Tibial nerve (tissue), 4 donors: Measurements from ENCODE around the gene STAMBPL1.

Source experiments
- EP300 ChIP-seq, 2 donors: sonication (generic); formaldehyde crosslinking; IDR thresholded peaks; one replicate each; pipeline ENCODE4 v1.6.1; 2017; ENCODE audit warnings: antibody characterized with exemption in 2 of 2, mild to moderate bottlenecking in 1 of 2
- POLR2A ChIP-seq, 2 donors: fragments of 450-650 bp; IDR thresholded peaks; one replicate each; pipeline ENCODE4 v1.6.1; 2017; ENCODE audit warnings: antibody characterized with exemption in 2 of 2, mild to moderate bottlenecking in 2 of 2, moderate library complexity in 2 of 2
- TF ChIP-seq, protein P1 (sequence below), 5 experiments: fragments of 200-600 bp in 3 of 5; fragments of 450-650 bp in 2 of 5; sonication (generic) in 3 of 5; IDR thresholded peaks; one replicate each; pipeline ENCODE4 v1.5.1; 2016 to 2019; ENCODE audit warnings: antibody characterized with exemption in 5 of 5, mild to moderate bottlenecking in 3 of 5, moderate library complexity in 2 of 5

GRCh38 chr10:88861036-88861435, 19.0 kb upstream of the STAMBPL1 start:
- TF ChIP-seq, protein P1, sequence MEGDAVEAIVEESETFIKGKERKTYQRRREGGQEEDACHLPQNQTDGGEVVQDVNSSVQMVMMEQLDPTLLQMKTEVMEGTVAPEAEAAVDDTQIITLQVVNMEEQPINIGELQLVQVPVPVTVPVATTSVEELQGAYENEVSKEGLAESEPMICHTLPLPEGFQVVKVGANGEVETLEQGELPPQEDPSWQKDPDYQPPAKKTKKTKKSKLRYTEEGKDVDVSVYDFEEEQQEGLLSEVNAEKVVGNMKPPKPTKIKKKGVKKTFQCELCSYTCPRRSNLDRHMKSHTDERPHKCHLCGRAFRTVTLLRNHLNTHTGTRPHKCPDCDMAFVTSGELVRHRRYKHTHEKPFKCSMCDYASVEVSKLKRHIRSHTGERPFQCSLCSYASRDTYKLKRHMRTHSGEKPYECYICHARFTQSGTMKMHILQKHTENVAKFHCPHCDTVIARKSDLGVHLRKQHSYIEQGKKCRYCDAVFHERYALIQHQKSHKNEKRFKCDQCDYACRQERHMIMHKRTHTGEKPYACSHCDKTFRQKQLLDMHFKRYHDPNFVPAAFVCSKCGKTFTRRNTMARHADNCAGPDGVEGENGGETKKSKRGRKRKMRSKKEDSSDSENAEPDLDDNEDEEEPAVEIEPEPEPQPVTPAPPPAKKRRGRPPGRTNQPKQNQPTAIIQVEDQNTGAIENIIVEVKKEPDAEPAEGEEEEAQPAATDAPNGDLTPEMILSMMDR (IDR thresholded peaks at IDR 0.05), result no peak
- TF ChIP-seq POLR2A (IDR thresholded peaks at IDR 0.05), result no peak
- TF ChIP-seq EP300 (IDR thresholded peaks at IDR 0.05), result no peak
